Esophagus mucosa (tissue), 1 donor: ENCODE data around the gene SPO11. TPM values are rescaled to one million over a fixed set of nuclear protein-coding genes. Genes with fewer than 3 reads are reported as not detected.

ENCODE experiments used
- ATAC-seq: fragments of 200-7000 bp; cut with Tn5 transposase; one replicate; pipeline ENCODE4 v1.9.1; 2020
- total RNA-seq: library from RNA; stranded (reverse); gene quantifications from one replicate; pipeline ENCODE4 v1.2.4, GENCODE V29; 2023
- donor health status: DM: yes; HTN: yes; CAD: no.

Gene SPO11
- total RNA-seq, 1 donor from 2014 or later: not detected

GRCh38 chr20:57391439-57392301, 62.1 kb downstream of the SPO11 start:
- no peak for ATAC-seq

- peak; percentile 22 for ATAC-seq
Observed at GRCh38 chr20:57392512-57393271, 63.1 kb downstream of the SPO11 start.

Other genes starting within 250 kb of the SPO11 start
- 34.2 TPM for gene BMP7, start 63.2 kb upstream of the SPO11 start, total RNA-seq
- 22.8 TPM for gene RAE1, start 21.5 kb downstream of the SPO11 start, total RNA-seq
- 12.3 TPM for gene RBM38, start 61.6 kb downstream of the SPO11 start, total RNA-seq
- not detected for gene CTCFL, start 195.3 kb downstream of the SPO11 start, total RNA-seq
- 0.64 TPM for gene PCK1, start 231.3 kb downstream of the SPO11 start, total RNA-seq